ENCODE measurements around the gene RIPPLY2.
"Not testable (repeated sequence)": the region's sequence is repeated elsewhere in the genome, so short reads cannot be mapped to it uniquely, and the experiment has no call there.

The RIPPLY2 gene

GRCh38 chr6:83860782-83861495 lies 7.8 kb downstream of the RIPPLY2 start:
- DNase-seq = no peak

DNA sequence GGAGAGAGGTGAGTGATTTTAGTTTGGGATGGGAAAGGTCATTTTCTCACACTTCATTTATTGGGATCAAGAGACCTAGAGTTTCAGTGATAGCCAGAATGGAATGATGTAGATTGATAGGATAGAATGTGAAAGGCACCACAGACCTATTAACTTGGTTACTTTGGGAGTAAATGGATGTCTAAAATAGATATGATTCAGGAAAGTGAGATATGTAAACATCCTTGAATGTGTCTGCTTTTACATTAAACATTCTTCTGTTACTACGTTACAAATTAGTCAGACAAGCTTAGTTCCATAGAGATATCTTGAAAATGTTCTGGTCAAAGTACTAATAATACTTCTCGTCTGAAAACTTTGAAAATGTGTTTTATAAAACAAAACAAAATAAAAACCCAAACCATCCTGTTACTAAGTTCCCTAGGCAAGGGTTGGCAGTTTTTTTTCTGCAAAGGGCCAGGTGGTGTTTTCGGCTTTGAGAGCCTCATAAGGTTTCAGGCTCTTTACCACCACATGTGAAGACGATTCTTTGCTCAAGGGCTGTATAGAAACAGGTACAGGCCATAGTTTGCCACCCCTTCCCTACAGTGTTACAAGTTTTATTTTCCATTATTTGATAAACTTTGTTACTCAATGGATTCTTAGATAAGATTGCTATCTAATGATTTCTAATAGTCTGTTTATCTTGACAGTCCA lies 9.8 kb downstream of the RIPPLY2 start:
- DNase-seq = no peak

DNA sequence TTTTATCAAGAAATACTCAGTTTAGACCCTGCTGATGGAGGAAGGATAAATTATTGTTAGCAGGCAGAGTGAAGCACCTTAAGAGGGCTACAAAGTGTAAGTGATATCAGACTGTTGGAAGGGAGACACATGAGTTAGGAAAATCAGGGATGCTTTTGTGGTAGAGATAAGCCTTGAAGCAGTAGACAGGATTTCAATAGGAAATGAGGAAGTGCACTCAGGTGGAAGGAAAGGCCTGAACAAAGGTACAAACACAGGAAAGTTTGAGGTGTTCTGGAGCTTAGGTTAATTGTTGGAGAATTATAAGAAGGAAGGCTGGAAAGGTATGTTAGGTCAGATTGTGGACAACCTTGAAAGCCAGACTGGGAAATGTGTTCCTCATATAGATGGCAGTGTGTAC lies 13.9 kb downstream of the RIPPLY2 start:
- DNase-seq = no peak

DNA sequence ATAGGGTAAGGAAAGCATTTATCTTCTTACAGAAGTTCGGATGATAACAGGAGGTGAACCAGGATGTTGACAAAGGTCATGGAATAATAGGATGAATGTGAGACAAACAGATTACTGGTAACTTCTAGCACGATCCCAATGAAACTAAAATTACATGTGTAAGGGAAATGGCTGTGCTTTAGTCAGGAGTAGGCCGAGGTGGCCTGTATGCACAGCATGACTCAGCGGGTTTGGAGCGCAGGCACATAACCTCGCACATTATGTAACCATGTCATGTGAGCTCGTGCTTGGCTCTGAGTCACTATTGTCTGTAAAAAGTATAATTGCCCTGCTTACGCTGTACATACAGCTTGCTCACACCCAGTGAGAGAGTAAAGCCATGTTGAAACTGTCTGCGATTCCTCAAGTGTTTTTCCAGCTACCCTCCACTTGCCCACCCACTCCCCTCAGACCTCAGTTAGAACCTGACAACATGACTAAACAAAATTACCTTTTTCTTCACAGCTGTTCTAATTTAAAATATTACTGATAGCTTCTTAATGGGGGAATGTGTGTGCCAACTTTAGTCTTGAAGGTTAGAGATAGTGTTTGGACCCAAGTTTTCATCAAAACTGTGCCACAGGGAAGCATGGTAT lies 14.5 kb downstream of the RIPPLY2 start:
- DNase-seq = no peak

DNA sequence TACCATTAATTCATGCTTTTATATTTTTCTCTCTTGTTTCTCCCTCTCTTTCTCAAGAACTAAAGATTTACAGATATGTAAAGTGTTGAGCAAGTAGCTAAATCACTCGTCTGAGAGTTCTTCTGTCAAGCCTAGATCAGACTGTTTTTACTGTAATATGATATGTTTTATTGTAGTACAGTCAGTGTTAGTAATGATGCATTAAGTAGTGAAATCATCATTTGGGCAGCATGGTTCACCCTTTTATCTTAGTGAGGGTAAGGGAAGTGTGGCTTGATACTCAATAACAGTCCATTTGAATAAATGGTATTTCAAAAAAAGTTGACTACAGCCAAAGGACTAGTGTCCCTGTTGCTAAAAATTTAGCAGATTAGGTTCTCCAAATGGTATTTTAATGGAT lies 15.5 kb downstream of the RIPPLY2 start:
- no peak for DNase-seq

- no peak for DNase-seq
These were observed 17.5 kb downstream of the RIPPLY2 start for GRCh38 chr6:83870649-83871048.

GRCh38 chr6:83872386-83873118 lies 19.4 kb downstream of the RIPPLY2 start:
- no peak for DNase-seq

DNA sequence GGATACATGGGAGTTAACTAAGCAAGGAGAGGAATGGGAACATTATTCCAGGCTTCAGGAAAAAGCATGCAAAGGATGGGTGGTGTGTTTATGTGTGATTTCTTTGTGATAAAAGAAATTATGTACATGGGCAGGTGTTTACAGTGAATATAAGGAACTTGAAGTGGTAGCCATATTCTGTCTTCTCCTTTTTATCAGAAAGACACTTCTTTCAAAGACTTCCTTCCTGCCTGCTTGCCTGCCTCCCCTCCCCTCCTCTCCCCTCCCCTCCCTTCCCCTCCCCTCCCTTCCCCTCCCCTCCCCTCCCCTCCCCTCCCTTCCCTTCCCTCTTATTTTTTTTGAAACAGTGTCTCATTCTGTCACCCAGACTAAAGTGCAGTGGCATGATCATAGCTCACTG lies 20.7 kb downstream of the RIPPLY2 start:
- no peak for DNase-seq

DNA sequence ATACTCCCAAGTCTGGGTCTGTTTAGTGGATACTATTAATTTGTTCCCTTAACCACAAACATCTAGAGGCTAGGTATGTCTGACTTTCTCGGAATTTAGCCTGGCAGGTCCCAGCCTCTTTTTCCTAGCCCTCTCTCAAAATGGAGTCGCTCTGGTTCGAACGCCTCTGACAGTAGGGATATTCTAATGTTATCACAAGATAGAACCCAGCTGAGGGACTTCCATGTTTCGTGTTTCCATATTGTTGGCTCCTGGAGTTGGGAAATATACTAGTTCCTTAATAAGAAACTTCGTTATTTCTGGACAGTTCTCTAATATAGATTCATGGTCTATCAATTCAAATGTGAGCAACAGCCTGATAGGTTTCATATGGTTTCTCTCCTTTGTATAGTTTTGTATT lies 22.7 kb downstream of the RIPPLY2 start:
- DNase-seq = no peak

DNA sequence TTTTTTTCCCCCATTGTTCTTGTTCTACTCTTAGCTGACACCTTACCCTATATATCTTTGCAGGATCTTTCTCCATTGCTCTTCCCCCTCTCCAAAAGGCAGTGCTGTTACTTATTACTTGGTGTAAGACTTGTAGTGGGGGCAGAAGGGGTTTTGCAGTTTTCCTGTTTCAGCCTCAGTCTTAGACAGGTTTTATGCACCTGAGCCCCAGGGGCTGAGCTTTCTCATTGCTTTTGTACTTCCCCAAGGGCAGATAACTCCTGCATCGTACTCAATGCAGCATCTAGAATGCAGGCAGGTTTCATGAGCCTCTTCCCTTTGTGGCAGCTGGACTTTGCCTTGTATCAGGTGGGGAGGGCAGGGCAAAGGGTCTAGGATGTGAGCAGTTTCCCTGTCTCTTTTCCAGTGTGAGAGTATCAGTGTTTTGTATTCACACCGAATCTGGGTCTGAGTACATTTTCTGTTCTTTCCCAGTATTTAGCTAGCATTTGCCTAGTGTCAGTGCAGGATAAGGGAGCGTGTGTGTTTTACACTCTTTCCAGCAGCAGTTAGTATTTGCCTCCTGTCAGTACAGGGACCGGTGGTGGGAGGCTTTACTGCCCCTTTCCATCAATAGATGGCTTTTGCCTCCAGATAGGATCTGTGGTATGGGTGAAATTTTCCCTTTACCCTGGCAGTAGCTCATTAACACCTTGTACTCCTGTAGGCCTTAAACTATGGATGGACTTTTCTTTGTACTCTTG lies 25.9 kb downstream of the RIPPLY2 start:
- DNase-seq = no peak

- DNase-seq = no peak
These were observed 26.6 kb downstream of the RIPPLY2 start for GRCh38 chr6:83879746-83880145.

GRCh38 chr6:83883240-83883639 lies 30.1 kb downstream of the RIPPLY2 start:
- DNase-seq = no peak

GRCh38 chr6:83884523-83884922 lies 31.4 kb downstream of the RIPPLY2 start:
- DNase-seq = peak; percentile 27

DNA sequence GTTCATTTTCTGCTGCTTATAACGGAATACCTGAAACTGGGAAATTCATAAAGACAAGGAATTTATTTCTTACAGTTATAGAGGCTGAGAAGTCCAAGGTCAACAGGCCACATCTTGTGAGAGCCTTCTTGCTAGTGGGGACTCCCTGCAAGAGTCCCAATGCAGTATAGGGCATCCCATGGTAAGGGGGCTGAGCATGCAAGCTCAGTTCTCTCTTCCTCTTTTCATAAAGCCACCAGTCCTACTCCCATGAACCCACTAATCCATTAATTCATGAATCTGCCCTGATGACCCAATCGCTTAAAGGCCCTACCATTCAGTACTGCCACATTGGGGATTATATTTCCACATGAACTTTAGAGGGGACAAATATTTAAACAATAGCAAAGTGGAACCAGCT lies 32.8 kb downstream of the RIPPLY2 start:
- no peak for DNase-seq

DNA sequence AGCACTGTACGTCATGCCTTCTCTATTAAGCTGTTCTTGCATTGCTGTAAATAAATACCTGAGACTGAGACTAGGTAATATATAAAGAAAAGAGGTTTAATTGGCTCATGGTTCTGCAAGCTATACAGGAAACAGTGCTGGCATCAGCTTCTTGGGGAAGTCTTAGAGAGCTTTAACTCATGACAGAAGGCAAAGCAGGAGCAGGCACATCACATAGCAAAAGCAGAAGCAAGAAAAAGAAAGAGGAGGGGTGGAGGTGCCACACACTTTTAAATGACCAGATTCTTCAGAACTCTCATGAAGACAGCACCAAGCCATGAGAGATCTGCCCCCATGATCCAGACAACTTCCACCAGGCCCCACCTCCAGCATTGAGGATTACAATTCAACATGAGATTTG lies 36.5 kb downstream of the RIPPLY2 start:
- no peak for DNase-seq

DNA sequence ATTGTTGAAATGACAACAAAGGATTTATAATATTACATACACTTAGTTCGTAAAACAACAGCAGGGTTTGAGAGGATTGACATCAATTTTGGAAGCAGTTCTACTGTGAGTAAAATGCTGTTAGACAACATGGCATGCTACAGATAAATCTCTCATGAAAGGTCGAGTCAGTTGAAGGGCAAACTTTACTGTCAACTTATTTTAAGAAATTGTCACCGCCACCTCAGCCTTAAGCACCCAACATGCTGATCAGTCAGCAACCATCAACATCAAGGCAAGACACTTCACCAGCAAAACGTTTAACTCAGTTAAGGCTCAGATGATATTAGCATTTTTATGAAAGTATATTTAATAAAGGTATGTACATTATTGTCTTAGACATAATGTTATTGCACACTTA lies 37.4 kb downstream of the RIPPLY2 start:
- no peak for DNase-seq

DNA sequence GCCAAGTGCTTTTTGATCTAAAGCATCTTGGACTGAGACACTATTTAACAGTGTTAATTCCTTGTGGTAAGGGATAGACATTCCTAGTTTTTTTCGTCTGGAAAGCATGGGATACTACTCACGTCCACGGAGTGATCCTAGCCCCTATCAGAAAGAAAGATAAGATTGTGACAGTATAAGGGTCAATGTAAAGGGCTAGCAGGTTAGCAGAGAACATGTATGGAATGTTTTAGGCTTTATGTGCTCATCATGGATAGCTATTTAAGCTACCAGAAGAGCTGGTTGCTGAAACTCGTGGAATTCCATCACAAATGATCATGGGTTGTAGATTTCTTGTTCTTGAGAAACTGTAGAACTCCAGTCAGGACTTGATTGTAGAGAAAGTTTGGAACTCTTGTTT lies 38.4 kb downstream of the RIPPLY2 start:
- DNase-seq = no peak

GRCh38 chr6:83893024-83893423 lies 39.9 kb downstream of the RIPPLY2 start:
- no peak for DNase-seq

- DNase-seq = not testable (repeated sequence)
These were observed 43.9 kb downstream of the RIPPLY2 start for GRCh38 chr6:83897094-83897493.

- DNase-seq = no peak
These were observed 48.5 kb downstream of the RIPPLY2 start for GRCh38 chr6:83901624-83902023.

DNA sequence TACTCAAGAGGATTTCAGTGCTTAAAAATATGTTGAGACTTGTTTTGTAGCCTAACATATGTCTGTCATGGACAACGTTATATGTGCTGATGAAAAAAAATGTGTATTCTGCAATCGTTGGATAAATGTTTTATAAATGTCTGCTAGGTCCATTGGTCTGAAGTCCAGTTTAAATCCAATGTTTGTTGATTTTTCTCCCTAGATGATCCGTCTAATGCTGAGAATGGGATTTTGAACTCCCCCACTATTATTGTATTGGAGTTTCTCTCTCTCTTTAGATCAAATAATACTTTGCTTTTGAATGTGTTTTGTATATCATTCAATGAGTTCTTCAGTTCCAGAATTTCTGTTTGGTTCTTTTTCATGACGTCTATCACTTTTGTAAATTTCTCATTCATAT lies 51.2 kb downstream of the RIPPLY2 start:
- no peak for DNase-seq

DNA sequence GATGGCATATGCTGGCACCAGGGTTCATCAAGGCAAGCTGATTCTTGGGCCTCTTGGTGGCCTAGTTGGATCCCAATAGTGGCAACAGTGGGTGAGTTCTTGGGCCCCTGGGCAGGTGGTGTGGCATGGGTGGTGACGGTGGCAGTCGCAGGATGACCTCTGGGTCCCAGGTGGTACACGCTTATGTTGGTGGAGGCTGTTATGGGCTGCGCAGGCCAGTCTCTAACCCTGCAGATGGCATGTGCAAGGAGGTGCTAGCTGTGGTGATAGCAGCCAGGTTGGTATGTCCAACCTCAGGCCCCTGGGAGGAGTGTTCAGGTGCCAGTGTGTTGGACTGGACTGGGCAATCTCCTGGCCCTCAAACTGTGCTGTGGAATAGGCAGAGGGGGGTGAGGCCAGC lies 52.5 kb downstream of the RIPPLY2 start:
- no peak for DNase-seq
